ENCODE measurements around the gene STAT5A. TPM values are rescaled to one million over a fixed set of nuclear protein-coding genes. Genes with fewer than 3 reads are reported as not detected.

Gene STAT5A
- total RNA-seq, 4 donors from 2014 or later = 11.2 to 80.0 (median 34.5) TPM

GRCh38 chr17:42342242-42343008, 54.1 kb downstream of the STAT5A start:
- TF ChIP-seq, protein P1, sequence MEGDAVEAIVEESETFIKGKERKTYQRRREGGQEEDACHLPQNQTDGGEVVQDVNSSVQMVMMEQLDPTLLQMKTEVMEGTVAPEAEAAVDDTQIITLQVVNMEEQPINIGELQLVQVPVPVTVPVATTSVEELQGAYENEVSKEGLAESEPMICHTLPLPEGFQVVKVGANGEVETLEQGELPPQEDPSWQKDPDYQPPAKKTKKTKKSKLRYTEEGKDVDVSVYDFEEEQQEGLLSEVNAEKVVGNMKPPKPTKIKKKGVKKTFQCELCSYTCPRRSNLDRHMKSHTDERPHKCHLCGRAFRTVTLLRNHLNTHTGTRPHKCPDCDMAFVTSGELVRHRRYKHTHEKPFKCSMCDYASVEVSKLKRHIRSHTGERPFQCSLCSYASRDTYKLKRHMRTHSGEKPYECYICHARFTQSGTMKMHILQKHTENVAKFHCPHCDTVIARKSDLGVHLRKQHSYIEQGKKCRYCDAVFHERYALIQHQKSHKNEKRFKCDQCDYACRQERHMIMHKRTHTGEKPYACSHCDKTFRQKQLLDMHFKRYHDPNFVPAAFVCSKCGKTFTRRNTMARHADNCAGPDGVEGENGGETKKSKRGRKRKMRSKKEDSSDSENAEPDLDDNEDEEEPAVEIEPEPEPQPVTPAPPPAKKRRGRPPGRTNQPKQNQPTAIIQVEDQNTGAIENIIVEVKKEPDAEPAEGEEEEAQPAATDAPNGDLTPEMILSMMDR (IDR thresholded peaks at IDR 0.05) = no peak
- no peak for TF ChIP-seq POLR2A (IDR thresholded peaks at IDR 0.05)
- Histone ChIP-seq H3K27ac (peak overlapping the region; percentile 2 to 55 (median 19)), H3K27me3 (no peaks in the 10 kb centered on the region), H3K4me1 (peaks cover 0 to 4% (median 0%) of the 10 kb centered on the region in 4 donors), H3K9me3 (no peaks in the 10 kb centered on the region), H3K4me3 (no peak overlapping the region), H3K36me3 (peaks cover 0 to 81% (median 0%) of the 10 kb centered on the region in 3 donors)
- no peak for DNase-seq

DNA sequence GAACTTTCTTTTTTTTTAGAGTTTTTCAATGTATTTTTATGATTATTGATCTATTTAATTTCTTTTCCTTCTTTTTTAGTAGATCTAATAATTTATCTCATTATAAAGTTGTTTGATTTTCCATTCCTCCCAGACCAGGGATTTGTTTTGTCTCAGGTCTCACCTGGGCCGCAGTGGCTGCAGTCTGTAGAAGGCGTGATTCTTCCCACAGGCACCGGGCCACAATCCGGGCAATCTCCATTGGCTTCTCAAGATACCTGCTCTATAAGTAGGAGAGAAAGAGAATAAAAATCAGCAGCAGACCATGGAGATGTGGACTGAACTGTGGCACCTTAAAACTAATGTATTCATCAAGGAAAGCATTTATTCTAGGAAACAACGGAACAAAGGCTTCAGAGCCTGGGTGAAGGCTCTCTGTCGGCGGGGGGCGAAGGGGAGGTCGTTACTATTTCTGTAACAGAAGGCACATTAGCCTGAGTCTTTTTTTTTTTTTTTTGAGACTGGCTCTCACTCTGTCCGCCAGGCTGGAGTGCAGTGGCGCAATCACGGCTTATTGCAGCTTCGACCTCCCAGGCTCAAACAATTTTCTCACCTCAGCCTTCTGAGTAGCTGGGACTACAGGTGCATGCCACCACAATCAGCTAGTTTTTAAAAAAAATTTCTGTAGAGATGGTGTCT, 57.2 kb downstream of the STAT5A start:
- Histone ChIP-seq H3K27me3 (no peaks in the 10 kb centered on the region), H3K27ac (no peak overlapping the region), H3K4me1 (peaks cover 0 to 5% (median 0%) of the 10 kb centered on the region in 4 donors), H3K36me3 (peaks cover 0 to 58% (median 0%) of the 10 kb centered on the region in 3 donors), H3K4me3 (no peak overlapping the region), H3K9me3 (no peaks in the 10 kb centered on the region)
- DNase-seq = no peak
- TF ChIP-seq, protein P1 (IDR thresholded peaks at IDR 0.05) = no peak
- no peak for TF ChIP-seq POLR2A (IDR thresholded peaks at IDR 0.05)

- Histone ChIP-seq H3K36me3 (peaks cover 0 to 48% (median 0%) of the 10 kb centered on the region in 3 donors), H3K4me1 (peaks cover 0 to 5% (median 0%) of the 10 kb centered on the region in 4 donors)
- TF ChIP-seq, protein P1 (IDR thresholded peaks at IDR 0.05) = no peak
- no peak for TF ChIP-seq POLR2A (IDR thresholded peaks at IDR 0.05)
Observed at GRCh38 chr17:42346481-42346880, 58.2 kb downstream of the STAT5A start.

GRCh38 chr17:42347198-42347597, 58.9 kb downstream of the STAT5A start:
- no peaks in the 10 kb centered on the region for H3K9me3 ChIP-seq
- H3K27ac ChIP-seq = peak overlapping the region in 2 of 4 donors; percentile 22 to 35
- H3K4me1 ChIP-seq = peaks cover 0 to 5% (median 0%) of the 10 kb centered on the region in 4 donors
- H3K36me3 ChIP-seq = peaks cover 0 to 41% (median 0%) of the 10 kb centered on the region in 3 donors
- DNase-seq = peak in 1 of 3 donors; percentile 57
- H3K27me3 ChIP-seq = no peaks in the 10 kb centered on the region
- no peak overlapping the region for H3K4me3 ChIP-seq
- no peak for TF ChIP-seq POLR2A (IDR thresholded peaks at IDR 0.05)
- TF ChIP-seq, protein P1 (IDR thresholded peaks at IDR 0.05) = no peak

More at GRCh38 chr17:42346481-42346880, 58.2 kb downstream of the STAT5A start:
- no peak overlapping the region for H3K4me3 ChIP-seq
- no peaks in the 10 kb centered on the region for H3K27me3 ChIP-seq
- no peak for DNase-seq
- no peak overlapping the region for H3K27ac ChIP-seq
- no peaks in the 10 kb centered on the region for H3K9me3 ChIP-seq

- DNase-seq = no peak
- peaks cover 0 to 37% (median 0%) of the 10 kb centered on the region in 3 donors for H3K36me3 ChIP-seq
- H3K27me3 ChIP-seq = no peaks in the 10 kb centered on the region
- TF ChIP-seq, protein P1 (IDR thresholded peaks at IDR 0.05) = no peak
- TF ChIP-seq POLR2A (IDR thresholded peaks at IDR 0.05) = no peak
- no peaks in the 10 kb centered on the region for H3K9me3 ChIP-seq
- H3K4me1 ChIP-seq = peaks cover 0 to 5% (median 0%) of the 10 kb centered on the region in 4 donors
- peak overlapping the region in 2 of 4 donors; percentile 22 to 35 for H3K27ac ChIP-seq
- no peak overlapping the region for H3K4me3 ChIP-seq
Observed at GRCh38 chr17:42347606-42348005, 59.3 kb downstream of the STAT5A start.
